Effector memory CD8-positive, alpha-beta T cell (primary cell): Measurements from ENCODE around the gene CTDNEP1.

Experiments
- ATAC-seq: fragments of 150-1000 bp; cut with Tn5 transposase; replicated peaks from 2 replicates; pipeline ENCODE4 v1.10.0; 2021; ENCODE audit warnings: mild to moderate bottlenecking, moderate library complexity
- DNase-seq, 3 experiments: peaks; one replicate each; pipeline ENCODE4 v3.0.0; 2021
- H3K27ac Mint-ChIP-seq, 2 donors: one replicate each; pipeline ENCODE4 v1.8.0; 2022; ENCODE audit warnings: mild to moderate bottlenecking in 2 of 2, mixed read lengths in 2 of 2, moderate library complexity in 2 of 2
- H3K27me3 Mint-ChIP-seq, 2 donors: one replicate each; pipeline ENCODE4 v1.8.0; 2022; ENCODE audit warnings: mixed read lengths in 2 of 2
- H3K36me3 Mint-ChIP-seq: one replicate; pipeline ENCODE4 v1.8.0; 2022; ENCODE audit warnings: mild to moderate bottlenecking, moderate library complexity, mixed read lengths; ENCODE audit not compliant: insufficient read depth
- H3K4me1 Mint-ChIP-seq, 2 donors: one replicate each; pipeline ENCODE4 v1.8.0; 2022; ENCODE audit warnings: low read depth in 2 of 2, mixed read lengths in 2 of 2
- H3K4me3 Mint-ChIP-seq, 2 donors: one replicate each; pipeline ENCODE4 v1.8.0; 2022; ENCODE audit warnings: mild to moderate bottlenecking in 2 of 2, mixed read lengths in 2 of 2, moderate library complexity in 2 of 2
- H3K9me3 Mint-ChIP-seq, 2 donors: one replicate each; pipeline ENCODE4 v1.8.0; 2022; ENCODE audit warnings: mixed read lengths in 2 of 2

CTDNEP1 gene

GRCh38 chr17:7224661-7225111, 26.8 kb downstream of the CTDNEP1 start:
- no peak overlapping the region for H3K27ac Mint-ChIP-seq
- no peak overlapping the region for H3K4me3 Mint-ChIP-seq
- H3K36me3 Mint-ChIP-seq, result peaks cover 20% of the 10 kb centered on the region
- peaks cover 8 to 15% of the 10 kb centered on the region in 2 donors for H3K4me1 Mint-ChIP-seq
- DNase-seq (no peak), ATAC-seq (no peak)
- H3K27me3 Mint-ChIP-seq, result no peaks in the 10 kb centered on the region
- no peaks in the 10 kb centered on the region for H3K9me3 Mint-ChIP-seq

GRCh38 chr17:7224110-7224509, 27.4 kb downstream of the CTDNEP1 start:
- Mint-ChIP-seq H3K4me3 (no peak overlapping the region), H3K27me3 (no peaks in the 10 kb centered on the region), H3K9me3 (no peaks in the 10 kb centered on the region), H3K4me1 (peaks cover 12 to 19% of the 10 kb centered on the region in 2 donors), H3K27ac (peak overlapping the region in 1 of 2 donors; percentile 36), H3K36me3 (peaks cover 20% of the 10 kb centered on the region)
- ATAC-seq, result no peak
- DNase-seq, result no peak

- no peak overlapping the region for H3K4me3 Mint-ChIP-seq
- peak overlapping the region in 1 of 2 donors; percentile 15 for H3K27ac Mint-ChIP-seq
- H3K27me3 Mint-ChIP-seq, result no peaks in the 10 kb centered on the region
- no peaks in the 10 kb centered on the region for H3K9me3 Mint-ChIP-seq
- DNase-seq (no peak), ATAC-seq (no peak)
- H3K36me3 Mint-ChIP-seq, result peaks cover 17% of the 10 kb centered on the region
- H3K4me1 Mint-ChIP-seq, result peaks cover 12 to 24% of the 10 kb centered on the region in 2 donors
Observed at GRCh38 chr17:7223375-7223774, 28.2 kb downstream of the CTDNEP1 start.

- H3K4me3 Mint-ChIP-seq, result no peak overlapping the region
- DNase-seq (no peak), ATAC-seq (no peak)
- no peaks in the 10 kb centered on the region for H3K9me3 Mint-ChIP-seq
- peaks cover 12% of the 10 kb centered on the region for H3K36me3 Mint-ChIP-seq
- no peaks in the 10 kb centered on the region for H3K27me3 Mint-ChIP-seq
- H3K4me1 Mint-ChIP-seq, result peaks cover 12 to 27% of the 10 kb centered on the region in 2 donors
- peak overlapping the region in 1 of 2 donors; percentile 15 for H3K27ac Mint-ChIP-seq
Observed at GRCh38 chr17:7222972-7223292, 28.6 kb downstream of the CTDNEP1 start.

GRCh38 chr17:7222093-7222971, 29.2 kb downstream of the CTDNEP1 start:
- no peaks in the 10 kb centered on the region for H3K27me3 Mint-ChIP-seq
- ATAC-seq, result no peak
- H3K27ac Mint-ChIP-seq, result peak overlapping the region in 1 of 2 donors; percentile 93
- no peak overlapping the region for H3K4me3 Mint-ChIP-seq
- DNase-seq, result no peak
- H3K9me3 Mint-ChIP-seq, result no peaks in the 10 kb centered on the region
- peaks cover 12 to 28% of the 10 kb centered on the region in 2 donors for H3K4me1 Mint-ChIP-seq
- H3K36me3 Mint-ChIP-seq, result peaks cover 8% of the 10 kb centered on the region

- H3K36me3 Mint-ChIP-seq, result peaks cover 7% of the 10 kb centered on the region
- no peaks in the 10 kb centered on the region for H3K9me3 Mint-ChIP-seq
- H3K4me1 Mint-ChIP-seq, result peaks cover 16 to 28% of the 10 kb centered on the region in 2 donors
- H3K4me3 Mint-ChIP-seq, result peak overlapping the region; percentile 84 to 86
- ATAC-seq, result no peak
- peak overlapping the region; percentile 87 to 93 for H3K27ac Mint-ChIP-seq
- no peaks in the 10 kb centered on the region for H3K27me3 Mint-ChIP-seq
- DNase-seq, result no peak
Observed at GRCh38 chr17:7221278-7222092, 30.0 kb downstream of the CTDNEP1 start.

GRCh38 chr17:7220593-7221277, 30.8 kb downstream of the CTDNEP1 start:
- Mint-ChIP-seq H3K27me3 (no peaks in the 10 kb centered on the region), H3K4me1 (peaks cover 18 to 34% of the 10 kb centered on the region in 2 donors), H3K36me3 (peaks cover 7% of the 10 kb centered on the region), H3K9me3 (no peaks in the 10 kb centered on the region), H3K4me3 (peak overlapping the region; percentile 84 to 86), H3K27ac (peak overlapping the region; percentile 87 to 93)
- peak; percentile 60 for ATAC-seq
- DNase-seq, result peak; percentile 51 to 60 (median 52)

GRCh38 chr17:7219812-7220592, 31.5 kb downstream of the CTDNEP1 start, which contains the start of the genes ACADVL and DLG4:
Gene ACADVL (plus strand): TSS chr17:7219938. CDS start chr17:7219985, 47 bp downstream.
Gene DLG4 (minus strand): TSS chr17:7219836.
- Mint-ChIP-seq H3K27me3 (no peaks in the 10 kb centered on the region), H3K4me3 (peak within 1 kb of the TSS; percentile 84 to 86), H3K27ac (peak within 1 kb of the TSS; percentile 87 to 93), H3K36me3 (peaks cover 8% of the 10 kb centered on the region), H3K4me1 (peaks cover 20 to 37% of the 10 kb centered on the region in 2 donors), H3K9me3 (no peaks in the 10 kb centered on the region)
- DNase-seq, result peak; percentile 66 to 67 (median 66)
- peak; percentile 74 for ATAC-seq

GRCh38 chr17:7219229-7219811, 32.2 kb downstream of the CTDNEP1 start:
- peaks cover 15% of the 10 kb centered on the region for H3K36me3 Mint-ChIP-seq
- no peaks in the 10 kb centered on the region for H3K9me3 Mint-ChIP-seq
- H3K4me3 Mint-ChIP-seq, result peak overlapping the region; percentile 84 to 86
- H3K4me1 Mint-ChIP-seq, result peaks cover 27 to 44% of the 10 kb centered on the region in 2 donors
- H3K27me3 Mint-ChIP-seq, result no peaks in the 10 kb centered on the region
- ATAC-seq (no peak), DNase-seq (no peak)
- H3K27ac Mint-ChIP-seq, result peak overlapping the region; percentile 87 to 93

GRCh38 chr17:7218758-7219157, 32.8 kb downstream of the CTDNEP1 start:
- H3K4me3 Mint-ChIP-seq, result peak overlapping the region; percentile 84 to 86
- H3K9me3 Mint-ChIP-seq, result no peaks in the 10 kb centered on the region
- DNase-seq, result no peak
- H3K36me3 Mint-ChIP-seq, result peaks cover 21% of the 10 kb centered on the region
- H3K27ac Mint-ChIP-seq, result peak overlapping the region; percentile 87 to 93
- H3K27me3 Mint-ChIP-seq, result no peaks in the 10 kb centered on the region
- no peak for ATAC-seq
- peaks cover 32 to 48% of the 10 kb centered on the region in 2 donors for H3K4me1 Mint-ChIP-seq

- ATAC-seq (no peak), DNase-seq (no peak)
- H3K4me1 Mint-ChIP-seq, result peaks cover 36 to 53% of the 10 kb centered on the region in 2 donors
- peak overlapping the region; percentile 87 to 93 for H3K27ac Mint-ChIP-seq
- H3K4me3 Mint-ChIP-seq, result no peak overlapping the region
- no peaks in the 10 kb centered on the region for H3K9me3 Mint-ChIP-seq
- peaks cover 23% of the 10 kb centered on the region for H3K36me3 Mint-ChIP-seq
- H3K27me3 Mint-ChIP-seq, result no peaks in the 10 kb centered on the region
Observed at GRCh38 chr17:7218166-7218565, 33.4 kb downstream of the CTDNEP1 start.
